ENCODE results near the gene ZNF497.

ZNF497 gene

GRCh38 chr19:58367698-58368454, 5.3 kb upstream of the ZNF497 start:
- no peak for DNase-seq (ENCODE audit: low read depth in 2 of 2)

GRCh38 chr19:58366585-58367430, 4.3 kb upstream of the ZNF497 start:
- DNase-seq (ENCODE audit: low read depth in 2 of 2): no peak

GRCh38 chr19:58364146-58364545, 1.6 kb upstream of the ZNF497 start:
- DNase-seq (ENCODE audit: low read depth in 2 of 2): no peak

- peak in 1 of 2 donors; percentile 18 for DNase-seq (ENCODE audit: low read depth in 2 of 2)
These were observed 665 bp downstream of the ZNF497 start for GRCh38 chr19:58361900-58362271.

DNA sequence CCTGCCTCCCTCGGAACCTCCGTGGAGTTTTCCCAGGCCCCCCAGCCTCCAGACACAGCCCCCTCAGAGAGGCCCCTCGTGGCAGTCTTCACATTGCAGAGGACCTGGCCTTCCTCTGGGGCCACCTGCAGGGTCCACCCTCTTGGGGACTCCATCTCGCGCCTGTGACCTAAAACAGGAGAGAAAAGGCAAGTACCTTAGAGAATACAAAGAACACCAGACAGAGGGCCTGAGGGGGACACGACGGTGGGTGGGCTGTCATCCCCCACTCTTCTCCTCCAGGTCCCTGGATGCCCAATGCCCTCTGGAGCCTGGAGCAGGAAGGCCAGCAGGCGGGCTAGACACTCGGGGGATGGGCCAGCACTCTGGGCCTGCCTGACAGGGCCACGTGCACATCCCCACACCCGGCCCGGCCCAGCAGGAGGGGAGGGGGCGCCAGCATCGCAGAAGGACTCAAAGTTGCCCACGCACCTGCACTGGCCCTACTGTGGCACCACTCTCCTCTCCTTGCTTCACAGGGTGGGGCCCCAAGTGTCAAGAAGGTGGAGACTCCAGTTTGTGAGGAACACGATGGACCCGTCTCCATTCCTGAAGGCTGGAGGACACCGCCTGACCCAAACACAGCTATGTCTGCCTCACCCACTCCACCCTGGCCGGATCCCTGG, 4.9 kb downstream of the ZNF497 start:
- DNase-seq (ENCODE audit: low read depth in 2 of 2): no peak

GRCh38 chr19:58356766-58357480, 5.6 kb downstream of the ZNF497 start:
- no peak for DNase-seq (ENCODE audit: low read depth in 2 of 2)

- DNase-seq (ENCODE audit: low read depth in 2 of 2): peak in 1 of 2 donors; percentile 4
These were observed 6.4 kb downstream of the ZNF497 start for GRCh38 chr19:58355908-58356765.

- no peak for DNase-seq (ENCODE audit: low read depth in 2 of 2)
These were observed 7.2 kb downstream of the ZNF497 start for GRCh38 chr19:58355215-58355796.

- no peak for DNase-seq (ENCODE audit: low read depth in 2 of 2)
These were observed 8.0 kb downstream of the ZNF497 start for GRCh38 chr19:58354478-58355030.

- no peak for DNase-seq (ENCODE audit: low read depth in 2 of 2)
These were observed 8.7 kb downstream of the ZNF497 start for GRCh38 chr19:58353717-58354477.

GRCh38 chr19:58352760-58353671, 9.5 kb downstream of the ZNF497 start, which contains the start of gene A1BG:
TSS of gene A1BG (minus strand) at chr19:58353492. CDS start at chr19:58353437, 55 bp downstream.
- no peak for DNase-seq (ENCODE audit: low read depth in 2 of 2)

DNA sequence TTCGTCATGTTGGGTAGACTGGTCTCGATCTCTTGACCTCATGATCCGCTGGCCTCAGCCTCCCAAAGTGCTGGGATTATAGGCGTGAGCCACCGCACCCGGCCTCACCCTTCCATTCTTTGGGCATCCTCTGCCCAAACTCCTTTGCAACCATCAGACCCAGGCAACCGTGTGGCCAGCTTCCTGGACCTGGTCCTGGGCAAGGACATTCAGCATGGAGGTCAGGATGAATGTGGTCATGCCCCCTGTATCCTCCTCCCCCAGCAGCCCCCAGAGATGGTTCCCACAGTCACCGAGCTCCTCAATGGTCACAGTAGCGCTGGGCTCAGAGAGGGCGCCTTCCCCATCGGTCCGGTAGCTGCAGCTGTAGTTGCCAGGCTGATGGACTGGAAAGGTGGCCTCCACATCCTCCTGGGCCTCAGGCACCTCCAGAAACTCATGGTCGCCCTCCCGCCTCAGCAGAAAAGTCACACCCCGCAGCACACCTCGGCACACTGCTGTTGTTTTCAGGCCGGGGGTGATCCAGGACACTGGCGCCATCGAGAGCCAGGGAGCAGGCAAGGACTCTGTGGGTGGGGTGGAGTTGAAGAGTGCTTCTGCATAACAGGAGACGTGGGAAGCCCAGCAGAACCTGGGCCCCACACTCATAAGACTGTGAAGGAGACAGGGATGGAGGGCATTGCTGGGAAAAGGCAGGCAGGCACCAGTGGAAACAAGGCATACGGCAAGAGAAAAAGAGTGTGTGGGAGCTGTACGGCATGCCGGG, 10.4 kb downstream of the ZNF497 start:
- DNase-seq (ENCODE audit: low read depth in 2 of 2): no peak

GRCh38 chr19:58351558-58351878, 11.0 kb downstream of the ZNF497 start:
- DNase-seq (ENCODE audit: low read depth in 2 of 2): no peak

GRCh38 chr19:58350871-58351557, 11.5 kb downstream of the ZNF497 start:
- DNase-seq (ENCODE audit: low read depth in 2 of 2): no peak

DNA sequence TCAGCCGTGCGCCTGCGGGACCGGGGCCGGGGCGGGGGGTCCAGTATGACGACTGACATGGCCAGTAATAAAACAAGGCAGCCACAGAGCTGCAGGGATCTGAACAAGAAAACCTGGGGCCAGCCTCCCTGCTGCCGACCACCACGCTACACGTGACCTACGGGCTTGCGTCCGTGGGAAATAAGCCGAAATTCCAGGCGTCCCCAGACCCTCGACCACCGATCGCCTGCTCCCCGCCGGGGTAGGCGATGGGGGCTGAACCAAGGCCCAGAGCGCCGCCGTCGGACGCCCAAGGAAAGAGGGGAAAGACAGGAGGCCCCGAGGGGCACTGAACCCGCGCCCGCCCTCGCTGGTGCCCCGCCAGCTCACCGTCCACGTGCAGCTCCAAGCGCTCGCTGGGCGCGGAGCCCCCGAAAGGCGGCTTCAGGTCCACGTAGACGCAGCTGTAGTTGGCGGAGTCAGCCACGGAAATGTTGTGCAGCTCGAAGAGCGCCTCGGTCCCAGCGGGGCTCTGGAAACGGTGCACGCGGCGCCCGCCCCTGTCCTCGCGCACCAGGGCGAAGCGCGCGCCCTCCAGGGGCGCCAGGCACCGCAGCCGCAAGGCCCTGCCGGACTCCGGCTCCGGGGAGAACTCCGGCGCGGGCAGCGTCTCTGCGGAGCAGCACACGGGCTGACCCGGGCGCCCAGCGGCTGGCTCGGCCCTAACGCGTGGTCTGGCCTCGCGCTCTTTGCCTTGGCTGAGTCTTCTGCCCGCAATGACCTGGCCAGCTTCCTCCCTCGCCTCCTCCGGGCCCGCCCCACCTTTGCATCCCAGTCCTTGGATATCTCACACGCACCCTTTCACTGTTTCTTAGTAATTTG, 12.3 kb downstream of the ZNF497 start:
- DNase-seq (ENCODE audit: low read depth in 2 of 2): no peak

DNA sequence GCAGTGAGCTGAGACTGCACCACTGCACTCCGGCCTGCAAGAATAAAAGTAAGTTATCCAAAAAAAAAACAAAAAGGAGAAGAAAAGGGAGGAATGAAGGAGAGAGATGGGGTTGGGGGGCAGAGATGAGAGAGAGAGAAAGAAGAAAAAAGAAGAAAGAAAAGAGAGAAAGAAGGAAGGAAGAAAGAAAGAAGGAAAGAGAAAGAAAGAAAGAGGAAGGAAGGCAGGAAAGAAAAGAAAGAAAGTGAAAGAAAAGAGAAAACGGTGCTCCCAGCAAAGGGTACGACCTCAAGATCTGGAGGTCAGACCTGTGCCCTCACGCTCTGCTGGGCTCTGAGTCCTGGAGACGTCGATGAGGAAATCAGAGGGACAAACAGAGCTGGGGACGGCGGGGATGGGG, 13.0 kb downstream of the ZNF497 start:
- DNase-seq (ENCODE audit: low read depth in 2 of 2): no peak
